Nephron (organoid): Measurements from ENCODE around the gene CALML5.

Experiments used
- H3K27ac Mint-ChIP-seq, 3 experiments: 2 replicates each; pipeline ENCODE4 v1.8.0; 2020; ENCODE audit warnings: mixed read lengths in 3 of 3, mild to moderate bottlenecking in 2 of 3, moderate library complexity in 1 of 3
- H3K27me3 Mint-ChIP-seq: 2 replicates; pipeline ENCODE4 v1.8.0; 2021; ENCODE audit warnings: low read depth, mild to moderate bottlenecking, moderate library complexity, mixed read lengths
- H3K36me3 Mint-ChIP-seq: 2 replicates; pipeline ENCODE4 v1.8.0; 2020; ENCODE audit warnings: low read depth, mixed read lengths
- H3K4me1 Mint-ChIP-seq: 2 replicates; pipeline ENCODE4 v1.8.0; 2020; ENCODE audit warnings: mixed read lengths
- H3K4me3 Mint-ChIP-seq, 3 experiments: 2 replicates each; pipeline ENCODE4 v1.8.0; 2020; ENCODE audit warnings: mild to moderate bottlenecking in 3 of 3, mixed read lengths in 3 of 3, moderate library complexity in 2 of 3
- H3K9me3 Mint-ChIP-seq: 2 replicates; pipeline ENCODE4 v1.8.0; 2020; ENCODE audit warnings: mixed read lengths
- TF ChIP-seq, protein P1 (sequence below), 3 experiments: fragments of 200-600 bp; sonication (generic); IDR thresholded peaks; one replicate each; pipeline ENCODE4 v1.5.0; 2021; ENCODE audit warnings: antibody characterized with exemption in 3 of 3; ENCODE audit not compliant: unreplicated experiment in 3 of 3

Gene CALML5

DNA sequence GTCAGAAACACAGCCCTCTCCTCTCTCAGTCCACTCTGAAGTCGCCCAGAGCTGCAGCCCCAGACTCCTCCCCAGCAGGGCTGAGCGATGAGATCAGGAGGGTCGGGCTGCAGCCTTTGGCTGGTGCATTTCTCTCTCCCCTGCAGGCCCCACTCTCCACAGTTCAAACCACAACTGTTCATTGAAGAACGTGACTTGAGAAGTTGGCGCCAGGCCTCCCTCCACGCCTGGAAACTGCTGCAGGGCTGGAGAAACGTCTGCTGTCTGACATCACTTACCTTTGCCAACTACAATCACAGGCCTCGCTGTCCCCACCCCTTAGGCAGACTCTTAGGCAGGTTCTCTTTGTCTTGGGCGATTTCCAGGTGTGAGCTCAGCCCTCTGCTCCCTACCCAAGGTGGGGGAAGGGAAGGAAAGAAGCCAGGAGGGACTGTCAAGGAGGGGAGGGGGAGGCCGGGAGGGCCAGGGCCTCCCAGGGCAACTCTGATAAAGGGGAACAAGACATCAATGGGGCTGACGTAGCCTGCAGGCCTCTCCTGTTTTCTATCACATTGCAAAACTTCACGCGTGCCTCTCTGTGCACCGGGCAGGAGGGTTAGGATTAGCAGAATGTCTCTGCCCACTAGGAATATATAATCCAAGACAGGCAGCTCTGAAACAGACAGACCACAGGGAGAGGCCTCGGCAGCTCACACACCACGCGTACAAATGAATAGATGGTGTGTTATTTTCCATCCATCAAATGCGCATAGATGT is 32.7 kb downstream of the CALML5 start:
- H3K36me3 Mint-ChIP-seq = peaks cover 5% of the 10 kb centered on the region
- peak overlapping the region in 2 of 3 experiments; percentile 60 to 62 for H3K4me3 Mint-ChIP-seq
- no peaks in the 10 kb centered on the region for H3K9me3 Mint-ChIP-seq

DNA sequence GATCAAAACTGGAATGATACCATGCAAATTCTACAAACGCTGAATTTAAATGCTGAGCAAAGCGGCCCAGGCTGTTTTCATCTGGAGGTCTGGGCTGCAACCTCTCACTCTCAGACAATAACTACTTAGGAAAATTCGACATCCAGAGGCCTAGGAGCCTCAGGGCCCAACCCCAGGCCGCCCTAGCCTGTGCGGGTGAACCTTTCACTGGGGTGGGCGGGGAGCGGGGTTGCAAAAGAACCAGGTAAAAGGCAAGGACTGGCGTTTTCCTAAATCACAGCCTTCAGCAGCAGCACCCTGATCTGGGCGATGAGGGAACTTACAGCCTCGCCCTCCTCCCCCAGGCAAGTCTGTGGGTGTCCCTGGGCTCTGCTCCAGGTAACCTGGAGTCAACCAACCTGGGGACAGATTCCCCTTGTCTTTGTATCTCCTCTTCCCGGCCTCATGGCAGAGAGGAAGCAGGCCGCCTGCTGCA is 33.4 kb downstream of the CALML5 start:
- Mint-ChIP-seq H3K27me3 (peaks cover 4% of the 10 kb centered on the region), H3K27ac (peak overlapping the region; percentile 86 to 99 (median 98)), H3K9me3 (no peaks in the 10 kb centered on the region), H3K4me1 (peaks cover 70% of the 10 kb centered on the region), H3K36me3 (peaks cover 12% of the 10 kb centered on the region), H3K4me3 (peak overlapping the region in 2 of 3 experiments; percentile 60 to 62)
- TF ChIP-seq, protein P1, sequence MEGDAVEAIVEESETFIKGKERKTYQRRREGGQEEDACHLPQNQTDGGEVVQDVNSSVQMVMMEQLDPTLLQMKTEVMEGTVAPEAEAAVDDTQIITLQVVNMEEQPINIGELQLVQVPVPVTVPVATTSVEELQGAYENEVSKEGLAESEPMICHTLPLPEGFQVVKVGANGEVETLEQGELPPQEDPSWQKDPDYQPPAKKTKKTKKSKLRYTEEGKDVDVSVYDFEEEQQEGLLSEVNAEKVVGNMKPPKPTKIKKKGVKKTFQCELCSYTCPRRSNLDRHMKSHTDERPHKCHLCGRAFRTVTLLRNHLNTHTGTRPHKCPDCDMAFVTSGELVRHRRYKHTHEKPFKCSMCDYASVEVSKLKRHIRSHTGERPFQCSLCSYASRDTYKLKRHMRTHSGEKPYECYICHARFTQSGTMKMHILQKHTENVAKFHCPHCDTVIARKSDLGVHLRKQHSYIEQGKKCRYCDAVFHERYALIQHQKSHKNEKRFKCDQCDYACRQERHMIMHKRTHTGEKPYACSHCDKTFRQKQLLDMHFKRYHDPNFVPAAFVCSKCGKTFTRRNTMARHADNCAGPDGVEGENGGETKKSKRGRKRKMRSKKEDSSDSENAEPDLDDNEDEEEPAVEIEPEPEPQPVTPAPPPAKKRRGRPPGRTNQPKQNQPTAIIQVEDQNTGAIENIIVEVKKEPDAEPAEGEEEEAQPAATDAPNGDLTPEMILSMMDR (IDR thresholded peaks at IDR 0.05; ENCODE audit: unreplicated experiment in 3 of 3) = no peak

More for the DNA sequence above, 32.7 kb downstream of the CALML5 start:
- TF ChIP-seq, protein P1 (IDR thresholded peaks at IDR 0.05; ENCODE audit: unreplicated experiment in 3 of 3) = no peak
- peak overlapping the region; percentile 86 to 99 (median 98) for H3K27ac Mint-ChIP-seq
- H3K4me1 Mint-ChIP-seq = peaks cover 64% of the 10 kb centered on the region
- peaks cover 4% of the 10 kb centered on the region for H3K27me3 Mint-ChIP-seq

DNA sequence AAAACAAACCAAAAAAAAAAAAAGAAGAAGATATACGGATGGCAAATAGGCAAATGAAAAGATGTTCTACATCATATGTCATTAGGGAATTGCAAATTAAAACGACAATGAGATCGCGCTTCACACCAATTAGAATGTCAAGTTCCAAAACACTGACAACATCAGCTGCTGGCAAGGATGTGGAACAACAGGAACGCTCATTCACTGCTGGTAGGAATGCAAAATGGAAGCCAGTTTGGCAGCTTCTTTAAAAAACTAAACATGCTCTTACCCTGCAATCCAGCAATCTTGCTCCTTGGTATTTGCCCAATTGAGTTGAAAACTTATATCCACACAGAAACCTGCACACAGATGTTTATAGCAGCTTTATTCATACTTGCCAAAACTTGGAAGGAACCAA is 34.8 kb downstream of the CALML5 start:
- Mint-ChIP-seq H3K36me3 (peaks cover 23% of the 10 kb centered on the region), H3K27ac (peak overlapping the region in 2 of 3 experiments; percentile 54 to 99), H3K4me1 (peaks cover 77% of the 10 kb centered on the region), H3K27me3 (peaks cover 4% of the 10 kb centered on the region), H3K4me3 (no peak overlapping the region), H3K9me3 (no peaks in the 10 kb centered on the region)
- TF ChIP-seq, protein P1 (IDR thresholded peaks at IDR 0.05; ENCODE audit: unreplicated experiment in 3 of 3) = no peak

GRCh38 chr10:5462841-5463293 is 36.5 kb downstream of the CALML5 start:
- Mint-ChIP-seq H3K9me3 (no peaks in the 10 kb centered on the region), H3K27me3 (no peaks in the 10 kb centered on the region), H3K4me1 (peaks cover 74% of the 10 kb centered on the region), H3K36me3 (peaks cover 37% of the 10 kb centered on the region), H3K27ac (peak overlapping the region; percentile 75 to 99 (median 86)), H3K4me3 (no peak overlapping the region)
- TF ChIP-seq, protein P1 (IDR thresholded peaks at IDR 0.05; ENCODE audit: unreplicated experiment in 3 of 3) = no peak

DNA sequence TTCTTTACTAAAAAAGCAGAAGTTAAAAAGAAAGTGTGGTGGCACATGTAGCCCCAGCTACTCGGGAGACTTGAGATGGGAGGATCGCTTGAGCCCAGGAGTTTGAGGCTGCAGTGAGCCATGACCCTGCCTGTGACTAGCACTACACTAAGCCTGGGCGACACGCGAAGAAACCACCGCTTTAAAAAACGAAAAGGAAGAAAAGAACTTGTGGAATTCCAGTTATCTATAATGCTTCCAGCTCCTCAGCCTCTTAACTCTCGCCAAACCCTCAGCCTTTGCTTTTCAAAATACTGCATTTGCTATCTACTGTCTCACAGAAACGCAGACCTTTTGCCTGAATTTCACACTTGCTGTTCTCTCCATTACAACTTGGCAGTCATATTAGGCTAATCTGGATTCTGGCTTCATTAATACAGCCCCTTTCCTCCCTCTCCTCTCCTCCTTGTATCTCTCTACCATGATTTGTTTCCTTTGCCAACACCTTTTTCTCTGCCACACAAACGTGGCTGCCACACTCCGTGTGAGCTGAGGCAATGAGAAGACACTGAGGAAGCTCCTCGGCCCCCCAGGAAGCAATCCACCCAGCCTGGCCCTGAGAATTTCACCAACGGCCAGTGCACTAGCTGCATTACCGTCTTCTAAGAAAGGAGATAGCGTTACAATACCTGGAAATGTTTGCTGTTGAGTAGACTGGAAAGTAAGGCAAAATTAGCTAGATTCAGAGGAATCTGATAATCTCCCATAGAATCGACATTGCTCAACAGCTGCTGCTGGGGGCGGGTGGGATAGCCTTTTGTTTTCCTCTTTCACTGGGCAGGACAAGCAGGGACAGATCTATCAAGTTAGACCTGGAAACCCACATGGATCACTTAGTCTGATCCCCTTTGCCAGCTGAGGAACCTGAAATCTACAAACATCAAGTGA is 37.2 kb downstream of the CALML5 start:
- Mint-ChIP-seq H3K4me1 (peaks cover 70% of the 10 kb centered on the region), H3K27ac (peak overlapping the region; percentile 75 to 99 (median 86)), H3K4me3 (peak overlapping the region in 2 of 3 experiments; percentile 12 to 16), H3K9me3 (no peaks in the 10 kb centered on the region), H3K36me3 (peaks cover 43% of the 10 kb centered on the region), H3K27me3 (no peaks in the 10 kb centered on the region)
- TF ChIP-seq, protein P1 (IDR thresholded peaks at IDR 0.05; ENCODE audit: unreplicated experiment in 3 of 3) = no peak
